GM12878 (cell line): ENCODE data around the gene ZMIZ2. TPM values are rescaled to one million over a fixed set of nuclear protein-coding genes. Genes with fewer than 3 reads are reported as not detected.

Experiments used
- ASH2L ChIP-seq: fragments of 300-600, 200-600 bp; sonication (generic); IDR thresholded peaks from 2 replicates; pipeline ENCODE4 v1.6.1; 2017; ENCODE audit warnings: low read depth, mild to moderate bottlenecking, borderline replicate concordance
- CUX1 ChIP-seq: IDR thresholded peaks from 2 replicates; pipeline ENCODE4 v1.6.1; 2012; ENCODE audit warnings: improper control_type of control experiment, low read depth, low read length; ENCODE audit not compliant: insufficient replicate concordance
- DPF2 ChIP-seq: fragments of 450-650 bp; IDR thresholded peaks from 2 replicates; pipeline ENCODE4 v1.6.1; 2017; ENCODE audit warnings: mild to moderate bottlenecking
- EED ChIP-seq: sonication (generic); IDR thresholded peaks from 2 replicates; pipeline ENCODE4 v1.6.1; 2016; ENCODE audit warnings: antibody characterized with exemption, low read depth
- EZH2 ChIP-seq: IDR thresholded peaks from 2 replicates; pipeline ENCODE4 v1.6.1; 2012; ENCODE audit warnings: low read depth, mild to moderate bottlenecking, control low read depth, inconsistent platforms, low read length, borderline replicate concordance; ENCODE audit not compliant: control insufficient read depth
- FOXM1 ChIP-seq: IDR thresholded peaks from 2 replicates; pipeline ENCODE4 v1.6.1; 2012; ENCODE audit warnings: low read depth, mild to moderate bottlenecking, inconsistent platforms, low read length, moderate library complexity
- HSF1 ChIP-seq: fragments of 150-350 bp; IDR thresholded peaks from 2 replicates; pipeline ENCODE4 v1.6.1; 2014; ENCODE audit warnings: mild to moderate bottlenecking, low read depth, low read length
- MYB ChIP-seq: fragments of 150-350 bp; IDR thresholded peaks from 2 replicates; pipeline ENCODE4 v1.6.1; 2014; ENCODE audit warnings: mild to moderate bottlenecking, low read depth, low read length, borderline replicate concordance
- MYC ChIP-seq: IDR thresholded peaks from 2 replicates; pipeline ENCODE4 v1.6.1; 2011; ENCODE audit warnings: mild to moderate bottlenecking, low read length, moderate library complexity, inconsistent platforms; ENCODE audit not compliant: insufficient read depth, insufficient replicate concordance, insufficient read length, severe bottlenecking
- NR2C2 ChIP-seq: IDR thresholded peaks from 2 replicates; pipeline ENCODE4 v1.6.1; 2011; ENCODE audit warnings: borderline replicate concordance, low read depth; ENCODE audit not compliant: control insufficient read depth, insufficient read length
- NRF1 ChIP-seq: conservative IDR thresholded peaks from 2 replicates; pipeline ENCODE4 v1.6.1; 2011; ENCODE audit warnings: mild to moderate bottlenecking, low read depth, low read length, improper control_type of control experiment
- POU2F2 ChIP-seq: IDR thresholded peaks from 3 replicates; pipeline ENCODE4 v1.6.1; 2011; ENCODE audit warnings: low read depth, mild to moderate bottlenecking, low read length, borderline replicate concordance
- PRDM15 ChIP-seq: fragments of 450-650 bp; formaldehyde crosslinking; IDR thresholded peaks from 2 replicates; pipeline ENCODE4 v1.4.0; 2020; ENCODE audit warnings: mild to moderate bottlenecking, moderate library complexity
- SIX5 ChIP-seq: IDR thresholded peaks from 2 replicates; pipeline ENCODE4 v1.6.1; 2011; ENCODE audit warnings: mild to moderate bottlenecking, low read depth, low read length, moderate library complexity; ENCODE audit not compliant: severe bottlenecking
- SUZ12 ChIP-seq: fragments of 200-600 bp; sonication (generic); IDR thresholded peaks from one replicate; pipeline ENCODE4 v1.6.1; 2018; ENCODE audit warnings: antibody characterized with exemption, mild to moderate bottlenecking; ENCODE audit not compliant: unreplicated experiment
- ZNF24 ChIP-seq: fragments of 450-650 bp; IDR thresholded peaks from 2 replicates; pipeline ENCODE4 v1.6.1; 2017; ENCODE audit warnings: antibody characterized with exemption, mild to moderate bottlenecking
- ZNF274 ChIP-seq: IDR thresholded peaks from one replicate; pipeline ENCODE4 v1.8.0; 2011; ENCODE audit not compliant: insufficient read length, insufficient read depth
- ZNF622 ChIP-seq: fragments of 450-650 bp; IDR thresholded peaks from 2 replicates; pipeline ENCODE4 v1.6.1; 2017; ENCODE audit warnings: mild to moderate bottlenecking, inconsistent platforms
- polyA plus RNA-seq, 11 experiments: library from polyadenylated mRNA; depleted of rRNA in 4 of 11; unstranded in 6 of 11; stranded (reverse) in 5 of 11; fragments of >200 nt; fragmentation: Nextera tagmentation in 4 of 11; fragmentation: Illumina TruSeq in 1 of 11; extraction: Ambion mirVana in 4 of 11; extraction: Trizol in 1 of 11; gene quantifications; 1 replicate in 1 of 11; 2 replicates in 10 of 11; pipeline versions ENCODE4 v1.2.1 to v1.2.3, GENCODE V29; 2011 to 2016; ENCODE audit warnings: inconsistent platforms in 2 of 11, missing spikeins in 2 of 11, low read depth in 1 of 11
- total RNA-seq, 4 experiments: library from RNA; depleted of rRNA in 3 of 4; stranded (reverse); fragments of >200 nt in 3 of 4; fragmentation: Illumina TruSeq in 1 of 4; extraction: Trizol in 1 of 4; gene quantifications; 2 replicates each; pipeline versions ENCODE4 v1.2.1 to v1.2.3, GENCODE V29; 2013 to 2021

ZMIZ2 gene
- total and polyA plus RNA-seq, 10 of the 15 experiments (the other 5 are each of a cell fraction or from before 2014, with no cell fraction given) = 0.71 to 158 (median 17.0) TPM

- no peak for TF ChIP-seq HSF1
- TF ChIP-seq MYB = peak; percentile 73; the same call in 1 of the 2 replicates
- TF ChIP-seq PRDM15 (CRISPR knock-in tag) = no peak
- TF ChIP-seq EZH2 = no peak
- TF ChIP-seq ZNF622 = no peak
- peak; percentile 32 for TF ChIP-seq SIX5
- peak; percentile 100 for TF ChIP-seq POU2F2
- peak; percentile 54; the same call in 1 of the 2 replicates for TF ChIP-seq DPF2
- TF ChIP-seq SUZ12 = no peak
- TF ChIP-seq NRF1 = no peak
- TF ChIP-seq MYC = no peak
- no peak for TF ChIP-seq EED
- no peak for TF ChIP-seq FOXM1
- peak; percentile 60 for TF ChIP-seq CUX1
- no peak for TF ChIP-seq ZNF274
- peak; percentile 57; the same call in 1 of the 2 replicates for TF ChIP-seq ZNF24
- TF ChIP-seq NR2C2 = peak; percentile 64
- peak; percentile 94; the same call in 1 of the 2 replicates for TF ChIP-seq ASH2L
Observed at GRCh38 chr7:44748045-44748947, at the start of gene ZMIZ2 (continued).
